HCT116 (cell line): Measurements from ENCODE around the gene PLCB4. TPM values are rescaled to one million over a fixed set of nuclear protein-coding genes. Genes with fewer than 3 reads are reported as not detected.

Source experiments
- ATAC-seq: fragments of 200-7000 bp; cut with Tn5 transposase; 2 replicates; pipeline ENCODE4 v1.9.1; 2020; ENCODE audit warnings: mild to moderate bottlenecking, moderate library complexity
- BruUV-seq: library from RNA; stranded (reverse); fragments of 400-500 nt; replicated peaks from 2 replicates; lab custom pipeline; 2021; lab: Mats Ljungman, UMichigan
- CTCF ChIA-PET: fragments of 300-600 bp; sonication (Branson Sonifier 250); formaldehyde crosslinking; loops from one replicate; lab custom pipeline; 2021; ENCODE audit warnings: antibody characterized with exemption; lab: Charles Lee
- POLR2A ChIA-PET: fragments of 300-600, 350-600 bp; sonication (Branson Sonifier 250); formaldehyde crosslinking; loops from one replicate; lab custom pipeline; 2021; ENCODE audit warnings: antibody characterized with exemption; lab: Charles Lee
- RAD21 ChIA-PET, 2 experiments: fragments of 300-600 bp; sonication (Branson Sonifier 250); formaldehyde crosslinking; loops; one replicate each; lab custom pipeline; 2023; ENCODE audit warnings: low total read pairs in 2 of 2; ENCODE audit not compliant: uncharacterized antibody in 2 of 2, unreplicated experiment in 2 of 2, low non-redundant PET in 1 of 2; lab: Charles Lee
- DNase-seq: peaks from one replicate; pipeline ENCODE4 v3.0.0-alpha.2; 2010; ENCODE audit warnings: low read depth, low spot score
- H2AFZ ChIP-seq: fragments of 200-600 bp; shearing (Covaris generic), sonication (generic); 2 replicates; pipeline ENCODE4 v1.6.1; 2017; ENCODE audit warnings: low read depth, mixed run types, mixed read lengths, antibody characterized with exemption, low read length; ENCODE audit not compliant: poor library complexity, severe bottlenecking
- H3K27ac ChIP-seq: 2 replicates; pipeline ENCODE4 v1.5.1; 2012; ENCODE audit warnings: low read depth, low read length
- H3K27me3 ChIP-seq: fragments of 200-600 bp; sonication (generic); 2 replicates; pipeline ENCODE4 v1.6.1; 2016; ENCODE audit warnings: mixed run types, low read length, mixed read lengths; ENCODE audit not compliant: insufficient read depth
- H3K36me3 ChIP-seq, 2 experiments: fragments of 200-500 bp in 1 of 2; fragments of 200-600 bp in 1 of 2; sonication (Bioruptor generic) in 1 of 2; sonication (generic) in 1 of 2; 2 replicates each; pipeline versions ENCODE4 v1.5.1 to v1.6.1; 2014 to 2016; ENCODE audit warnings: low read length in 2 of 2, inconsistent platforms in 1 of 2, mixed read lengths in 1 of 2, mixed run types in 1 of 2; ENCODE audit not compliant: insufficient read depth in 2 of 2, control insufficient read depth in 1 of 2
- H3K4me1 ChIP-seq, 2 experiments: fragments of 200-600 bp in 1 of 2; sonication (generic) in 1 of 2; 2 replicates each; pipeline versions ENCODE4 v1.5.1 to v1.6.1; 2012 to 2017; ENCODE audit warnings: low read length in 2 of 2, inconsistent platforms in 1 of 2, mild to moderate bottlenecking in 1 of 2, mixed read lengths in 1 of 2, mixed run types in 1 of 2, moderate library complexity in 1 of 2; ENCODE audit not compliant: insufficient read depth in 2 of 2, control insufficient read depth in 1 of 2
- H3K4me2 ChIP-seq: fragments of 200-600 bp; sonication (generic); 2 replicates; pipeline ENCODE4 v1.6.1; 2017; ENCODE audit warnings: mixed run types, low read length, mixed read lengths
- H3K4me3 ChIP-seq, 2 experiments: fragments of 200-600 bp in 1 of 2; sonication (generic) in 1 of 2; replicated peaks in 1 of 2; 2 replicates each; pipeline ENCODE4 v1.5.1; 2011 to 2016; ENCODE audit warnings: low read length in 2 of 2, control low read depth in 1 of 2, low read depth in 1 of 2, mild to moderate bottlenecking in 1 of 2, mixed read lengths in 1 of 2, mixed run types in 1 of 2
- H3K79me2 ChIP-seq: fragments of 200-600 bp; sonication (generic); 2 replicates; pipeline ENCODE4 v1.6.1; 2017; ENCODE audit warnings: mild to moderate bottlenecking, mixed run types, low read length, moderate library complexity, mixed read lengths; ENCODE audit not compliant: insufficient read depth
- H3K9ac ChIP-seq: fragments of 200-600 bp; sonication (generic); 2 replicates; pipeline ENCODE4 v1.6.1; 2016; ENCODE audit warnings: low read length, mixed read lengths
- H3K9me2 ChIP-seq: fragments of 200-600 bp; sonication (generic), shearing (Covaris generic); 2 replicates; pipeline ENCODE4 v1.6.1; 2017; ENCODE audit warnings: mixed run types, mild to moderate bottlenecking, moderate library complexity; ENCODE audit not compliant: insufficient read depth
- H3K9me3 ChIP-seq, 2 experiments: fragments of 200-500 bp in 1 of 2; fragments of 200-600 bp in 1 of 2; sonication (Bioruptor generic) in 1 of 2; sonication (generic) in 1 of 2; 2 replicates each; pipeline ENCODE4 v1.6.1; 2014 to 2017; ENCODE audit warnings: low read length in 2 of 2, mixed read lengths in 2 of 2, inconsistent platforms in 1 of 2, low read depth in 1 of 2, mild to moderate bottlenecking in 1 of 2, mixed run types in 1 of 2, moderate library complexity in 1 of 2; ENCODE audit not compliant: control insufficient read depth in 1 of 2, insufficient read depth in 1 of 2
- H4K20me1 ChIP-seq: fragments of 200-600 bp; sonication (generic), shearing (Covaris generic); 2 replicates; pipeline ENCODE4 v1.6.1; 2017; ENCODE audit warnings: mixed run types, mild to moderate bottlenecking, moderate library complexity; ENCODE audit not compliant: insufficient read depth
- CBX3 ChIP-seq: IDR thresholded peaks from 2 replicates; pipeline ENCODE4 v1.6.1; 2012; ENCODE audit warnings: low read depth
- EGR1 ChIP-seq: IDR thresholded peaks from 2 replicates; pipeline ENCODE4 v1.6.1; 2012; ENCODE audit warnings: low read depth
- ELF1 ChIP-seq: IDR thresholded peaks from 2 replicates; pipeline ENCODE4 v1.6.1; 2012; ENCODE audit warnings: low read depth, borderline replicate concordance
- EZH2 ChIP-seq: fragments of 200-600 bp; sonication (generic); IDR thresholded peaks from 2 replicates; pipeline ENCODE4 v1.6.1; 2017; ENCODE audit warnings: antibody characterized with exemption, mixed run types
- EZH2phosphoT487 ChIP-seq: fragments of 200-600 bp; IDR thresholded peaks from 2 replicates; pipeline ENCODE4 v1.6.1; 2018; ENCODE audit warnings: antibody characterized with exemption, borderline replicate concordance
- FOSL1 ChIP-seq: IDR thresholded peaks from 2 replicates; pipeline ENCODE4 v1.6.1; 2012; ENCODE audit warnings: low read depth
- JUND ChIP-seq: IDR thresholded peaks from 2 replicates; pipeline ENCODE4 v1.6.1; 2012
- POLR2A ChIP-seq: IDR thresholded peaks from 2 replicates; pipeline ENCODE4 v1.7.0; 2011; ENCODE audit warnings: borderline replicate concordance; ENCODE audit not compliant: insufficient read depth, insufficient read length; ENCODE audit errors: extremely low read depth
- RAD21 ChIP-seq: IDR thresholded peaks from 2 replicates; pipeline ENCODE4 v1.6.1; 2012; ENCODE audit warnings: low read depth, mild to moderate bottlenecking
- SIN3A ChIP-seq: IDR thresholded peaks from 2 replicates; pipeline ENCODE4 v1.6.1; 2012; ENCODE audit warnings: low read depth
- SRF ChIP-seq: IDR thresholded peaks from 2 replicates; pipeline ENCODE4 v1.6.1; 2012; ENCODE audit warnings: low read depth
- TCF7L2 ChIP-seq: IDR thresholded peaks from 2 replicates; pipeline ENCODE4 v1.7.0; 2011; ENCODE audit warnings: borderline replicate concordance, inconsistent platforms; ENCODE audit not compliant: insufficient read depth, insufficient read length; ENCODE audit errors: extremely low read depth
- YY1 ChIP-seq: IDR thresholded peaks from 2 replicates; pipeline ENCODE4 v1.6.1; 2011; ENCODE audit warnings: low read length, low read depth, moderate library complexity, mild to moderate bottlenecking; ENCODE audit not compliant: insufficient replicate concordance; ENCODE audit errors: extremely low read depth
- ZFX ChIP-seq: fragments of 450-650 bp; IDR thresholded peaks from 2 replicates; pipeline ENCODE4 v1.6.1; 2017
- ZNF274 ChIP-seq: fragments of 200-500 bp; sonication (Bioruptor generic); IDR thresholded peaks from 2 replicates; pipeline ENCODE4 v1.6.1; 2014; ENCODE audit warnings: mild to moderate bottlenecking, low read depth, low read length, inconsistent platforms
- intact Hi-C: fragments of 100-400 bp; cut with micrococcal nuclease; formaldehyde crosslinking; loops from 2 replicates; pipeline ENCODE4 v1.10.0; 2022
- total RNA-seq: library from RNA; stranded (reverse); gene quantifications from one replicate; pipeline ENCODE4 v1.2.1, GENCODE V29; 2021; ENCODE audit not compliant: unreplicated experiment
- TF ChIP-seq, protein P1 (sequence below), 3 experiments: fragments of 200-600 bp in 1 of 3; sonication (generic) in 1 of 3; IDR thresholded peaks in 2 of 3; conservative IDR thresholded peaks in 1 of 3; 2 replicates each; pipeline ENCODE4 v1.5.1; 2012 to 2017; ENCODE audit warnings: low read depth in 2 of 3, low read length in 2 of 3, antibody characterized with exemption in 1 of 3, borderline replicate concordance in 1 of 3, control low read depth in 1 of 3, mild to moderate bottlenecking in 1 of 3, mixed read lengths in 1 of 3, mixed run types in 1 of 3, moderate library complexity in 1 of 3; ENCODE audit not compliant: insufficient read depth in 1 of 3
- TF ChIP-seq, protein P2 (sequence below): IDR thresholded peaks from 2 replicates; pipeline ENCODE4 v1.6.1; 2012

The PLCB4 gene
- total RNA-seq, 1 experiment from 2014 or later: 2.5 TPM

DNA sequence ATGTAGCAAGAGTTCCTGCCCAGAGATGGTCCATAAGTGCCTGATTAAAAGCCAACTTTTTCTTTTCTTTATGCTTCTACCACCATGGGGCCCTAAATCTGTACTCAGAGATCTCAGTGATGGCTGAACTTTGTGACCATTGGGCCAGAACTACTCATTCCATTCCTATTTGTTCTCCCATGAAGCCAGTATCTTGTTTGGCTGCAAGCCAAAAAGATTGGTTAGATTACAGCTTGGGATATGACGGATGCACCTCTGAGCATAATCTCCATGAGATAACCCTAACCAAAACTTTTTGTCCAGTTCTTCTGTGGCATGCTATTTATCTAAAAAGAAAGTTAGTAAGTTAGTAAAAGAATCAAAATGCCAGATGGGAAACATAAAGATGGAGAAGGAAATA lies 72.2 kb downstream of the PLCB4 start (continued):
- TF ChIP-seq ELF1 (no peak), POLR2A (no peak), EZH2 (no peak), YY1 (no peak), FOSL1 (no peak), ZNF274 (no peak), SIN3A (no peak), ZFX (no peak), TCF7L2 (no peak)
- TF ChIP-seq, protein P1, sequence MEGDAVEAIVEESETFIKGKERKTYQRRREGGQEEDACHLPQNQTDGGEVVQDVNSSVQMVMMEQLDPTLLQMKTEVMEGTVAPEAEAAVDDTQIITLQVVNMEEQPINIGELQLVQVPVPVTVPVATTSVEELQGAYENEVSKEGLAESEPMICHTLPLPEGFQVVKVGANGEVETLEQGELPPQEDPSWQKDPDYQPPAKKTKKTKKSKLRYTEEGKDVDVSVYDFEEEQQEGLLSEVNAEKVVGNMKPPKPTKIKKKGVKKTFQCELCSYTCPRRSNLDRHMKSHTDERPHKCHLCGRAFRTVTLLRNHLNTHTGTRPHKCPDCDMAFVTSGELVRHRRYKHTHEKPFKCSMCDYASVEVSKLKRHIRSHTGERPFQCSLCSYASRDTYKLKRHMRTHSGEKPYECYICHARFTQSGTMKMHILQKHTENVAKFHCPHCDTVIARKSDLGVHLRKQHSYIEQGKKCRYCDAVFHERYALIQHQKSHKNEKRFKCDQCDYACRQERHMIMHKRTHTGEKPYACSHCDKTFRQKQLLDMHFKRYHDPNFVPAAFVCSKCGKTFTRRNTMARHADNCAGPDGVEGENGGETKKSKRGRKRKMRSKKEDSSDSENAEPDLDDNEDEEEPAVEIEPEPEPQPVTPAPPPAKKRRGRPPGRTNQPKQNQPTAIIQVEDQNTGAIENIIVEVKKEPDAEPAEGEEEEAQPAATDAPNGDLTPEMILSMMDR (IDR thresholded peaks at IDR 0.05 in 2 of 3, conservative IDR thresholded peaks at IDR 0.05 in 1 of 3; ENCODE audit: borderline replicate concordance in 1 of 3, insufficient read depth in 1 of 3, low read depth in 2 of 3, low read length in 2 of 3): no peak
- TF ChIP-seq, protein P2, sequence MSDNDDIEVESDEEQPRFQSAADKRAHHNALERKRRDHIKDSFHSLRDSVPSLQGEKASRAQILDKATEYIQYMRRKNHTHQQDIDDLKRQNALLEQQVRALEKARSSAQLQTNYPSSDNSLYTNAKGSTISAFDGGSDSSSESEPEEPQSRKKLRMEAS: no peak

DNA sequence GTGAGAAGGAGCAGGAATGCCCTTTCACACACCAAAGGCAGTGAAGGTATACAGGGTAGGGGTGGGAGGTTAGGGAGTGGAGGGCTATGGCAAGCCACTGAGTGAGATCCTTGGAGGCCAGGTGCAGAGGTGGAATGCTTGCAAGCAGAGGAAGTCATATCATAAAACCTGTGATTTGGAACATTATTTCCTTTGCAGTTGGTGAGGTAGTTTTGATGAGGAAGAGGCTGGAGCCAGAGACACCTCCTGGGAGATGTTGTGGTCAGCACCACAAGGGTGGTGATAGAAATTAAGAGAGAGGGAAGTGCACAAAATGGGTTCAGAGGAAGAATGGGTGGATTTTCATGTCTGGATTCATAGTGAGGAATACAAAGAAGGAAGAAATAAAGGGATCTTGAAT lies 73.0 kb downstream of the PLCB4 start:
- no peaks in the 10 kb centered on the region for H4K20me1 ChIP-seq
- TF ChIP-seq EZH2phosphoT487: no peak
- TF ChIP-seq, protein P2: no peak
- no peak for TF ChIP-seq ZFX
- no peak for TF ChIP-seq SRF
- TF ChIP-seq, protein P1 (IDR thresholded peaks at IDR 0.05 in 2 of 3, conservative IDR thresholded peaks at IDR 0.05 in 1 of 3; ENCODE audit: borderline replicate concordance in 1 of 3, insufficient read depth in 1 of 3, low read depth in 2 of 3, low read length in 2 of 3): no peak
- no peak for TF ChIP-seq JUND
- TF ChIP-seq CBX3: no peak
- no peak for TF ChIP-seq SIN3A
- TF ChIP-seq RAD21: no peak
- TF ChIP-seq EGR1: no peak
- TF ChIP-seq YY1: no peak
- TF ChIP-seq, all 23 proteins: peak for 0
- intact Hi-C loops: no loop called here
- no TSS peak for BruUV-seq
- H3K36me3 ChIP-seq: no peaks in the 10 kb centered on the region
- POLR2A ChIA-PET: no interaction called here
- H3K79me2 ChIP-seq: no peaks in the 10 kb centered on the region
- no peaks in the 10 kb centered on the region for H3K9me3 ChIP-seq
- no peaks in the 10 kb centered on the region for H3K4me1 ChIP-seq
- H3K27me3 ChIP-seq: no peaks in the 10 kb centered on the region
- no peak overlapping the region for H3K27ac ChIP-seq
- H3K9ac ChIP-seq: no peak overlapping the region
- H3K9me2 ChIP-seq: no peaks in the 10 kb centered on the region
- H3K4me2 ChIP-seq: no peak overlapping the region
- no peak for ATAC-seq
- no peak overlapping the region for H3K4me3 ChIP-seq
- no peak for DNase-seq
- H2AFZ ChIP-seq: no peak overlapping the region
- CTCF ChIA-PET: no interaction called here
- RAD21 ChIA-PET: no interaction called here
